SK-N-MC (cell line): Measurements from ENCODE around the gene SLC25A10.

ENCODE experiments used
- EZH2 ChIP-seq: fragments of 200-600 bp; sonication (generic); IDR thresholded peaks from one replicate; pipeline ENCODE4 v1.6.1; 2017; ENCODE audit warnings: antibody characterized with exemption
- POLR2AphosphoS5 ChIP-seq: IDR thresholded peaks from 2 replicates; pipeline ENCODE4 v1.6.1; 2012; ENCODE audit warnings: mild to moderate bottlenecking, low read depth, low read length, borderline replicate concordance

DNA sequence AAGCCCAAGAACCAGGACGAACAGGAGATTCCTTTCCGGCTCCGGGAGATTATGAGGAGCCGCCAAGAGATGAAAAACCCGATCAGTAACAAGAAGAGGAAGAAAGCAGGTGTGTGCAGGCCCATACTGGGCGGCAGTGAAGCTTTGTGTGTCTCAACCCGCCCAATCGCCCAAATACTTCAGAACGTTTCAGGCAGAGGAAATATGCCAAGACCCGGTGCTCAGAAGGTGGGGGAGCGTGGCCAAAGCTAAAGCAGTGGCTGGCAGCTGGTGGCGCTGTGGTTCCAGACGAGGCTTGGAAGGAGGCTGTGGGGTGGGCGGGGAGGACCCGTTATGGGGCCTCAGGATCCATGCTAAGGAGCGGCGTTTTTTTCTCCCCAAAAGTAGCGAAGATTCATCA, 44.3 kb upstream of the SLC25A10 start:
- TF ChIP-seq EZH2 (no peak), POLR2AphosphoS5 (no peak)
